A673 (cell line): ENCODE results near the gene ETV6.

Experiments
- EZH2 ChIP-seq: fragments of 200-600 bp; sonication (generic); IDR thresholded peaks from 2 replicates; pipeline ENCODE4 v1.6.1; 2017; ENCODE audit warnings: borderline replicate concordance, low read depth, mild to moderate bottlenecking, mixed read lengths, antibody characterized with exemption, low read length; ENCODE audit not compliant: poor library complexity, severe bottlenecking
- TF ChIP-seq, protein P1 (sequence below): fragments of 300-800, 200-600 bp; sonication (generic); conservative IDR thresholded peaks from 2 replicates; pipeline ENCODE4 v1.5.1; 2017; ENCODE audit warnings: low read depth, mild to moderate bottlenecking, antibody characterized with exemption, low read length, moderate library complexity, mixed read lengths

DNA sequence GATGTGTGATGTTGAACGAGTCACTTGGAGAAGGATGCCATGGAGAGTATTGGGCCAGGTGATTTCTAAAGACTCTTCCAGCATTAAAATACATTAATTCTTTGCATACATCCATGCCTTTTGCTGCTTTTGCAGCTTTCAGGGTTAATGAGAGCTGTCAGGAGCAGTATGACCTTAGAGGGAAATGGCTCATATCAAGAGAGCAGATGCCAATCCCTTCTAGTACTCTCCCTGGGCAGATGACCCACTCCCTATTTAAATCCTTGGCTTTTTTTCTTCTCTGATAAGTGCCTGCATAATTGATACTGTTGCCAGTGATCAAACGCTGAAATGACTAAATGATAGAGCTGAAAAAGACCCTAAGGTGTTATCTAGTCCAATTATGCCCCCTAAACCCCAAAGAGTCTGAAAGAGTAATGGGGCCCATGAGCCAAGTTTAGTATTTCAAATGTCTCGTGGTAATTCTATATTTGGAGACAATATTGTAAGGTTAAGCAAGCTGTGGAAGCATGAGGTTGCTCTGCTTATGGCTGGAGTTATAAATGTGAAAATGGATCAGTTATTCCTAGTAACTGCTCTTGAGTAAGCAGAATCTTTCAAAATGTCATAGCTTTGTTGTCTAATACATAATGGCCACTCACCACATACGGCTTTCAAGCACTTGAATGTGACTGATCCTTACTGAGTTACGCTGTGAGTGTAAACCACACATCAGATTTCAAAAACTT, 137.3 kb downstream of the ETV6 start:
- TF ChIP-seq, protein P1, sequence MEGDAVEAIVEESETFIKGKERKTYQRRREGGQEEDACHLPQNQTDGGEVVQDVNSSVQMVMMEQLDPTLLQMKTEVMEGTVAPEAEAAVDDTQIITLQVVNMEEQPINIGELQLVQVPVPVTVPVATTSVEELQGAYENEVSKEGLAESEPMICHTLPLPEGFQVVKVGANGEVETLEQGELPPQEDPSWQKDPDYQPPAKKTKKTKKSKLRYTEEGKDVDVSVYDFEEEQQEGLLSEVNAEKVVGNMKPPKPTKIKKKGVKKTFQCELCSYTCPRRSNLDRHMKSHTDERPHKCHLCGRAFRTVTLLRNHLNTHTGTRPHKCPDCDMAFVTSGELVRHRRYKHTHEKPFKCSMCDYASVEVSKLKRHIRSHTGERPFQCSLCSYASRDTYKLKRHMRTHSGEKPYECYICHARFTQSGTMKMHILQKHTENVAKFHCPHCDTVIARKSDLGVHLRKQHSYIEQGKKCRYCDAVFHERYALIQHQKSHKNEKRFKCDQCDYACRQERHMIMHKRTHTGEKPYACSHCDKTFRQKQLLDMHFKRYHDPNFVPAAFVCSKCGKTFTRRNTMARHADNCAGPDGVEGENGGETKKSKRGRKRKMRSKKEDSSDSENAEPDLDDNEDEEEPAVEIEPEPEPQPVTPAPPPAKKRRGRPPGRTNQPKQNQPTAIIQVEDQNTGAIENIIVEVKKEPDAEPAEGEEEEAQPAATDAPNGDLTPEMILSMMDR, result no peak
- no peak for TF ChIP-seq EZH2
